GM12878 (cell line): Measurements from ENCODE around the gene MANEAL. TPM values are rescaled to one million over a fixed set of nuclear protein-coding genes. Genes with fewer than 3 reads are reported as not detected.

Source experiments
- ATAC-seq: fragments of 200-7000 bp; cut with Tn5 transposase; 3 replicates; pipeline ENCODE4 v1.9.1; 2020; ENCODE audit warnings: mild to moderate bottlenecking, moderate library complexity
- BruUV-seq: library from RNA; stranded (reverse); fragments of 400-500 nt; replicated peaks from 2 replicates; lab custom pipeline; 2021; lab: Mats Ljungman, UMichigan
- CTCF ChIA-PET: fragments of 300-600 bp; sonication (Branson Sonifier 250); formaldehyde crosslinking; extraction: SDS; loops from one replicate; lab custom pipeline; 2021; ENCODE audit warnings: inconsistent platforms; lab: Yijun Ruan, JAX
- POLR2A ChIA-PET: fragments of 350-600 bp; formaldehyde crosslinking; extraction: SDS; loops from one replicate; lab custom pipeline; 2021; ENCODE audit warnings: inconsistent platforms; lab: Charles Lee
- RAD21 ChIA-PET: fragments of 300-600 bp; sonication (Branson Sonifier 250); formaldehyde crosslinking; loops from one replicate; lab custom pipeline; 2023; ENCODE audit warnings: antibody characterized with exemption; ENCODE audit not compliant: unreplicated experiment; lab: Charles Lee
- SMC1A ChIA-PET: fragments of 300-600 bp; sonication (Branson Sonifier 250); formaldehyde crosslinking; loops from one replicate; lab custom pipeline; 2023; ENCODE audit not compliant: unreplicated experiment, uncharacterized antibody; lab: Charles Lee
- DNase-seq: peaks from one replicate; pipeline ENCODE4 v3.0.0-alpha.2; 2011; ENCODE audit warnings: low read depth, low spot score
- FAIRE-seq: peaks from 3 replicates; lab custom pipeline; 2011; peaks lifted over from hg19 to GRCh38; lab: Jason Lieb, UNC
- H2AFZ ChIP-seq: 2 replicates; pipeline ENCODE4 v1.6.0; 2011; ENCODE audit warnings: low read depth, low read length, control low read depth; ENCODE audit not compliant: control insufficient read depth
- H3K27ac ChIP-seq: 2 replicates; pipeline ENCODE4 v1.5.1; 2011; ENCODE audit warnings: control low read depth; ENCODE audit not compliant: control insufficient read depth, insufficient read depth
- H3K27me3 ChIP-seq, 2 experiments: replicated peaks in 1 of 2; 2 replicates each; pipeline versions ENCODE4 v1.6.0 to v1.6.1; 2011; ENCODE audit warnings: low read length in 1 of 2; ENCODE audit not compliant: control insufficient read depth in 2 of 2, insufficient read depth in 2 of 2
- H3K36me3 ChIP-seq, 2 experiments: 2 replicates each; pipeline ENCODE4 v1.5.1; 2011; ENCODE audit warnings: low read length in 1 of 2; ENCODE audit not compliant: control insufficient read depth in 2 of 2, insufficient read depth in 2 of 2
- H3K4me1 ChIP-seq: 2 replicates; pipeline ENCODE4 v1.6.1; 2011; ENCODE audit warnings: mild to moderate bottlenecking, low read length, moderate library complexity, mixed read lengths; ENCODE audit not compliant: control insufficient read depth, insufficient read depth
- H3K4me2 ChIP-seq: 2 replicates; pipeline ENCODE4 v1.6.0; 2011; ENCODE audit warnings: control low read depth; ENCODE audit not compliant: control insufficient read depth, insufficient read depth
- H3K4me3 ChIP-seq: fragments of 200-600 bp; sonication (generic); 2 replicates; pipeline ENCODE4 v1.5.1; 2016
- H3K79me2 ChIP-seq: 2 replicates; pipeline ENCODE4 v1.6.0; 2011; ENCODE audit warnings: low read length; ENCODE audit not compliant: control insufficient read depth, insufficient read depth
- H3K9ac ChIP-seq: 2 replicates; pipeline ENCODE4 v1.8.0; 2011; ENCODE audit warnings: low read length, control low read depth, mixed read lengths; ENCODE audit not compliant: control insufficient read depth, insufficient read depth
- H3K9me3 ChIP-seq: replicated peaks from 3 replicates; pipeline ENCODE4 v1.5.1; 2011; ENCODE audit warnings: mild to moderate bottlenecking, low read length; ENCODE audit not compliant: control insufficient read depth, insufficient read depth
- H4K20me1 ChIP-seq: 2 replicates; pipeline ENCODE4 v1.6.0; 2011; ENCODE audit not compliant: control insufficient read depth, insufficient read depth
- ATF7 ChIP-seq: fragments of 450-650 bp; IDR thresholded peaks from 2 replicates; pipeline ENCODE4 v1.6.1; 2016; ENCODE audit warnings: low read depth, mild to moderate bottlenecking
- CEBPZ ChIP-seq: fragments of 150-350 bp; IDR thresholded peaks from 2 replicates; pipeline ENCODE4 v1.6.1; 2016; ENCODE audit warnings: low read depth, low read length
- CREB1 ChIP-seq: IDR thresholded peaks from 2 replicates; pipeline ENCODE4 v1.6.1; 2012; ENCODE audit warnings: low read depth, mild to moderate bottlenecking, inconsistent platforms
- DPF2 ChIP-seq: fragments of 450-650 bp; IDR thresholded peaks from 2 replicates; pipeline ENCODE4 v1.6.1; 2017; ENCODE audit warnings: mild to moderate bottlenecking
- GABPA ChIP-seq: IDR thresholded peaks from 2 replicates; pipeline ENCODE4 v1.6.1; 2014; ENCODE audit warnings: antibody characterized with exemption, low read depth, mild to moderate bottlenecking, inconsistent platforms
- KAT2A ChIP-seq: conservative IDR thresholded peaks from 2 replicates; pipeline ENCODE4 v1.6.1; 2011; ENCODE audit warnings: low read depth, low read length; ENCODE audit not compliant: control insufficient read depth
- PKNOX1 ChIP-seq: fragments of 450-650 bp; IDR thresholded peaks from 2 replicates; pipeline ENCODE4 v1.6.1; 2016; ENCODE audit warnings: mild to moderate bottlenecking
- POU2F2 ChIP-seq: IDR thresholded peaks from 3 replicates; pipeline ENCODE4 v1.6.1; 2011; ENCODE audit warnings: low read depth, mild to moderate bottlenecking, low read length, borderline replicate concordance
- RELA ChIP-seq: fragments of 450-650 bp; IDR thresholded peaks from 2 replicates; pipeline ENCODE4 v1.8.0; 2014; ENCODE audit warnings: borderline replicate concordance; ENCODE audit not compliant: partially characterized antibody
- SMC3 ChIP-seq: IDR thresholded peaks from 2 replicates; pipeline ENCODE4 v1.6.1; 2011; ENCODE audit warnings: low read length, improper control_type of control experiment, borderline replicate concordance
- SUZ12 ChIP-seq: fragments of 200-600 bp; sonication (generic); IDR thresholded peaks from one replicate; pipeline ENCODE4 v1.6.1; 2018; ENCODE audit warnings: antibody characterized with exemption, mild to moderate bottlenecking; ENCODE audit not compliant: unreplicated experiment
- USF1 ChIP-seq: IDR thresholded peaks from 2 replicates; pipeline ENCODE4 v1.6.1; 2011; ENCODE audit warnings: borderline replicate concordance, low read depth, mild to moderate bottlenecking, moderate library complexity, mixed read lengths, low read length; ENCODE audit not compliant: insufficient read depth; ENCODE audit errors: extremely low read length
- ZNF24 ChIP-seq: fragments of 450-650 bp; IDR thresholded peaks from 2 replicates; pipeline ENCODE4 v1.6.1; 2017; ENCODE audit warnings: antibody characterized with exemption, mild to moderate bottlenecking
- ZNF384 ChIP-seq: IDR thresholded peaks from 2 replicates; pipeline ENCODE4 v1.6.1; 2012; ENCODE audit warnings: low read depth, mild to moderate bottlenecking, low read length, improper control_type of control experiment, borderline replicate concordance
- WGBS: methylation state at CpG from one replicate; pipeline ENCODE4 v1.1.6; 2016; ENCODE audit warnings: low lambda C conversion rate; ENCODE audit not compliant: insufficient replicate concordance, insufficient coverage; ENCODE audit errors: missing lambda C conversion rate; 5-methylcytosine and 5-hydroxymethylcytosine counted together
- in situ Hi-C: fragments of 300-500 bp; cut with MboI; formaldehyde crosslinking; loops from 9 replicates; pipeline ENCODE4 v1.14.3; 2018; ENCODE audit warnings: mixed read lengths
- intact Hi-C: fragments of 100-400 bp; cut with micrococcal nuclease; formaldehyde crosslinking; loops from one replicate; pipeline ENCODE4 v1.14.2; 2022; ENCODE audit not compliant: unreplicated experiment
- polyA plus RNA-seq, 11 experiments: library from polyadenylated mRNA; depleted of rRNA in 4 of 11; unstranded in 6 of 11; stranded (reverse) in 5 of 11; fragments of >200 nt; fragmentation: Nextera tagmentation in 4 of 11; fragmentation: Illumina TruSeq in 1 of 11; extraction: Ambion mirVana in 4 of 11; extraction: Trizol in 1 of 11; gene quantifications; 1 replicate in 1 of 11; 2 replicates in 10 of 11; pipeline versions ENCODE4 v1.2.1 to v1.2.3, GENCODE V29; 2011 to 2016; ENCODE audit warnings: inconsistent platforms in 2 of 11, missing spikeins in 2 of 11, low read depth in 1 of 11
- total RNA-seq, 4 experiments: library from RNA; depleted of rRNA in 3 of 4; stranded (reverse); fragments of >200 nt in 3 of 4; fragmentation: Illumina TruSeq in 1 of 4; extraction: Trizol in 1 of 4; gene quantifications; 2 replicates each; pipeline versions ENCODE4 v1.2.1 to v1.2.3, GENCODE V29; 2013 to 2021

MANEAL gene
- total and polyA plus RNA-seq, 10 of the 15 experiments (the other 5 are each of a cell fraction or from before 2014, with no cell fraction given), result 0.83 to 11.1 (median 5.7) TPM

GRCh38 chr1:37763791-37764413, 29.7 kb upstream of the MANEAL start:
- ATAC-seq, result no peak
- POLR2A ChIA-PET, result no interaction called here
- RAD21 ChIA-PET, result no interaction called here
- in situ Hi-C loops (no loop called here), intact Hi-C loops (no loop called here)
- Histone ChIP-seq H3K9me3 (no peaks in the 10 kb centered on the region; the same call in 2 of the 3 replicates), H3K4me1 (no peaks in the 10 kb centered on the region), H3K4me3 (no peak overlapping the region), H3K79me2 (no peaks in the 10 kb centered on the region), H3K27me3 (peaks cover 5 to 14% of the 10 kb centered on the region in 2 experiments; a peak in 3 of 4 replicates), H4K20me1 (no peaks in the 10 kb centered on the region), H3K36me3 (no peaks in the 10 kb centered on the region), H2AFZ (no peak overlapping the region), H3K4me2 (no peak overlapping the region), H3K27ac (no peak overlapping the region), H3K9ac (no peak overlapping the region)
- SMC1A ChIA-PET, result no interaction called here
- DNase-seq, result no peak
- no peak for FAIRE-seq
- CTCF ChIA-PET, result interaction anchor here (0.5 kb wide), 1 partner anchor 706 kb away, joined by 3 read pairs; no protein-coding TSS in a partner anchor
- no peak for TF ChIP-seq CREB1
- TF ChIP-seq CEBPZ, result no peak
- no peak for TF ChIP-seq ZNF24
- no peak for TF ChIP-seq PKNOX1
- TF ChIP-seq KAT2A, result no peak
- no peak for TF ChIP-seq RELA
- no peak for TF ChIP-seq POU2F2
- no peak for TF ChIP-seq SMC3
- no peak for TF ChIP-seq GABPA
- TF ChIP-seq ATF7, result no peak
- TF ChIP-seq ZNF384, result no peak
- no peak for TF ChIP-seq DPF2
- no peak for TF ChIP-seq USF1
- no peak for TF ChIP-seq SUZ12
- BruUV-seq, result no TSS peak
- 33% methylated on average over 24 of the region's 25 CpGs for WGBS
